Panc1 (cell line): ENCODE data around the gene HBS1L.

ENCODE experiments used
- POLR2AphosphoS5 ChIP-seq: IDR thresholded peaks from 2 replicates; pipeline ENCODE4 v1.6.1; 2012; ENCODE audit warnings: mild to moderate bottlenecking, low read depth, low read length, moderate library complexity
- TCF7L2 ChIP-seq: IDR thresholded peaks from 2 replicates; pipeline ENCODE4 v1.6.1; 2011; ENCODE audit warnings: mild to moderate bottlenecking, low read depth, low read length, inconsistent platforms
- TF ChIP-seq, protein P1 (sequence below): fragments of 450-650 bp; IDR thresholded peaks from 2 replicates; pipeline ENCODE4 v1.5.1; 2017; ENCODE audit warnings: mild to moderate bottlenecking

DNA sequence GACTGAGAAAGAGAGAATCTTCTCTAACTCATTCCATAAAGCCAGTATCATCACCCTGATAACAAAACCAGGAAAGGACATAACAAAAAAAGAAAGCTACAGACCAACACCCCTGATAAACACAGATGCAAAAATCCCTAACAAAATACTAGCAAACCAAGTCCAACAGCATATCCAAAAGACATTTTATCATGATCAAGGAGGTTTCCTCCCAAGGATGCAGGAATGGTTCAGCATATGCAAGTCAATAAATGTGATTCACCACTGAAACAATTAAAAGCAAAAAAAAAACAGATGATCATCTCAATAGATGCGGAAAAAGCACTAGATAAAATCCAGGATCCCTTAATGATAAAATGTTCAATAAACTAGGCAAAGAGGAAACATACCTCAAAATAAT lies 80.3 kb downstream of the HBS1L start:
- TF ChIP-seq, protein P1, sequence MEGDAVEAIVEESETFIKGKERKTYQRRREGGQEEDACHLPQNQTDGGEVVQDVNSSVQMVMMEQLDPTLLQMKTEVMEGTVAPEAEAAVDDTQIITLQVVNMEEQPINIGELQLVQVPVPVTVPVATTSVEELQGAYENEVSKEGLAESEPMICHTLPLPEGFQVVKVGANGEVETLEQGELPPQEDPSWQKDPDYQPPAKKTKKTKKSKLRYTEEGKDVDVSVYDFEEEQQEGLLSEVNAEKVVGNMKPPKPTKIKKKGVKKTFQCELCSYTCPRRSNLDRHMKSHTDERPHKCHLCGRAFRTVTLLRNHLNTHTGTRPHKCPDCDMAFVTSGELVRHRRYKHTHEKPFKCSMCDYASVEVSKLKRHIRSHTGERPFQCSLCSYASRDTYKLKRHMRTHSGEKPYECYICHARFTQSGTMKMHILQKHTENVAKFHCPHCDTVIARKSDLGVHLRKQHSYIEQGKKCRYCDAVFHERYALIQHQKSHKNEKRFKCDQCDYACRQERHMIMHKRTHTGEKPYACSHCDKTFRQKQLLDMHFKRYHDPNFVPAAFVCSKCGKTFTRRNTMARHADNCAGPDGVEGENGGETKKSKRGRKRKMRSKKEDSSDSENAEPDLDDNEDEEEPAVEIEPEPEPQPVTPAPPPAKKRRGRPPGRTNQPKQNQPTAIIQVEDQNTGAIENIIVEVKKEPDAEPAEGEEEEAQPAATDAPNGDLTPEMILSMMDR = no peak
- no peak for TF ChIP-seq POLR2AphosphoS5
- TF ChIP-seq TCF7L2 = no peak
